Liver (tissue), 9 donors: ENCODE measurements around the gene FBXO47. TPM values are rescaled to one million over a fixed set of nuclear protein-coding genes. Genes with fewer than 3 reads are reported as not detected.

Source experiments
- DNase-seq: peaks from one replicate; pipeline ENCODE4 v3.0.0-alpha.2; 2017; ENCODE audit warnings: low spot score
- H3K27ac ChIP-seq, 2 donors: one replicate each; pipeline ENCODE4 v1.7.0; 2013; ENCODE audit warnings: inconsistent platforms in 2 of 2, low read length in 2 of 2, control low read depth in 1 of 2, low read depth in 1 of 2, mild to moderate bottlenecking in 1 of 2
- H3K27me3 ChIP-seq, 4 donors: one replicate each; pipeline versions ENCODE4 v1.6.1 to v1.7.0; 2013; ENCODE audit warnings: low read length in 3 of 4, inconsistent platforms in 1 of 4, mild to moderate bottlenecking in 1 of 4, moderate library complexity in 1 of 4; ENCODE audit not compliant: control insufficient read depth in 4 of 4, insufficient read depth in 4 of 4
- H3K36me3 ChIP-seq, 4 donors: one replicate each; pipeline versions ENCODE4 v1.6.1 to v1.7.0; 2013; ENCODE audit warnings: low read length in 3 of 4, mild to moderate bottlenecking in 3 of 4, low read depth in 1 of 4, moderate library complexity in 1 of 4; ENCODE audit not compliant: control insufficient read depth in 4 of 4, insufficient read depth in 3 of 4
- H3K4me1 ChIP-seq, 4 donors: one replicate each; pipeline versions ENCODE4 v1.6.1 to v1.7.0; 2013; ENCODE audit warnings: low read length in 3 of 4, mild to moderate bottlenecking in 3 of 4, moderate library complexity in 1 of 4; ENCODE audit not compliant: control insufficient read depth in 4 of 4, insufficient read depth in 4 of 4
- H3K4me3 ChIP-seq, 3 donors: one replicate each; pipeline versions ENCODE4 v1.6.1 to v1.7.0; 2013; ENCODE audit warnings: low read length in 3 of 3, control low read depth in 1 of 3, low read depth in 1 of 3, mild to moderate bottlenecking in 1 of 3
- H3K9ac ChIP-seq, 2 donors: one replicate each; pipeline ENCODE4 v1.7.0; 2013; ENCODE audit warnings: low read length in 2 of 2, mild to moderate bottlenecking in 2 of 2, moderate library complexity in 2 of 2, control low read depth in 1 of 2, low read depth in 1 of 2
- H3K9me3 ChIP-seq, 4 donors: one replicate each; pipeline versions ENCODE4 v1.6.1 to v1.7.0; 2013; ENCODE audit warnings: low read length in 3 of 4; ENCODE audit not compliant: control insufficient read depth in 4 of 4
- CTCF ChIP-seq: fragments of 150-350 bp; IDR thresholded peaks from 2 replicates; pipeline ENCODE4 v1.5.1; 2017; ENCODE audit warnings: improper control_type of control experiment, low read depth, low read length; ENCODE audit not compliant: missing input control
- EGR1 ChIP-seq, 2 donors: IDR thresholded peaks; 2 replicates each; pipeline ENCODE4 v1.6.1; 2016 to 2018; ENCODE audit warnings: antibody characterized with exemption in 2 of 2, low read depth in 2 of 2
- FOXA1 ChIP-seq: IDR thresholded peaks from 2 replicates; pipeline ENCODE4 v1.6.1; 2016; ENCODE audit warnings: antibody characterized with exemption
- FOXA2 ChIP-seq: IDR thresholded peaks from 2 replicates; pipeline ENCODE4 v1.6.1; 2016; ENCODE audit warnings: antibody characterized with exemption
- GABPA ChIP-seq, 2 donors: IDR thresholded peaks in 1 of 2; conservative IDR thresholded peaks in 1 of 2; 2 replicates each; pipeline ENCODE4 v1.6.1; 2016; ENCODE audit warnings: antibody characterized with exemption in 2 of 2, mild to moderate bottlenecking in 1 of 2, moderate library complexity in 1 of 2
- HNF4A ChIP-seq, 2 donors: conservative IDR thresholded peaks; 2 replicates each; pipeline ENCODE4 v1.6.1; 2016; ENCODE audit warnings: antibody characterized with exemption in 2 of 2, mild to moderate bottlenecking in 2 of 2
- HNF4G ChIP-seq: IDR thresholded peaks from 2 replicates; pipeline ENCODE4 v1.6.1; 2016; ENCODE audit warnings: antibody characterized with exemption
- JUND ChIP-seq, 2 donors: IDR thresholded peaks; 2 replicates each; pipeline ENCODE4 v1.6.1; 2016; ENCODE audit warnings: antibody characterized with exemption in 2 of 2
- RAD21 ChIP-seq, 2 donors: IDR thresholded peaks; 2 replicates each; pipeline ENCODE4 v1.6.1; 2016; ENCODE audit warnings: antibody characterized with exemption in 2 of 2, mild to moderate bottlenecking in 2 of 2
- REST ChIP-seq: IDR thresholded peaks from 2 replicates; pipeline ENCODE4 v1.6.1; 2016; ENCODE audit warnings: antibody characterized with exemption, mild to moderate bottlenecking
- RXRA ChIP-seq, 2 donors: IDR thresholded peaks; 2 replicates each; pipeline ENCODE4 v1.6.1; 2017 to 2018; ENCODE audit warnings: antibody characterized with exemption in 2 of 2, mild to moderate bottlenecking in 1 of 2
- TAF1 ChIP-seq: conservative IDR thresholded peaks from 2 replicates; pipeline ENCODE4 v1.6.1; 2016; ENCODE audit warnings: antibody characterized with exemption, mild to moderate bottlenecking
- ZBTB33 ChIP-seq: IDR thresholded peaks from 2 replicates; pipeline ENCODE4 v1.6.1; 2016; ENCODE audit warnings: antibody characterized with exemption
- whole genome bisulfite sequencing: extraction: QIAGEN DNeasy Blood & Tissue Kit; methylation state at CpG from one replicate; pipeline ENCODE4 v1.1.7; 2013; 5-methylcytosine and 5-hydroxymethylcytosine counted together
- polyA plus RNA-seq, 2 donors: library from polyadenylated mRNA; stranded (reverse) in 1 of 2; unstranded in 1 of 2; fragments of 200-250 nt in 1 of 2; fragments of >200 nt in 1 of 2; fragmentation: Nextera tagmentation in 1 of 2; extraction: Ambion mirVana in 1 of 2; gene quantifications; one replicate each; pipeline versions ENCODE4 v1.2.1 to v1.2.3, GENCODE V29; 2013 to 2015
- total RNA-seq, 2 donors: library from RNA; depleted of rRNA; stranded (reverse); fragments of >200 nt; gene quantifications; one replicate each; pipeline ENCODE4 v1.2.3, GENCODE V29; 2014
- donor health status: healthy.
- donor health status: healthy.
- donor health status: healthy.
- donor health status: healthy.
- donor health status: healthy.

The FBXO47 gene
- total and polyA plus RNA-seq, 4 donors: not detected

- no peak for DNase-seq
- Histone ChIP-seq H3K36me3 (no peaks in the 10 kb centered on the region), H3K4me1 (no peaks in the 10 kb centered on the region), H3K9me3 (no peaks in the 10 kb centered on the region), H3K4me3 (no peak overlapping the region), H3K27ac (no peak overlapping the region), H3K9ac (no peak overlapping the region), H3K27me3 (no peaks in the 10 kb centered on the region)
- TF ChIP-seq REST (peak; percentile 20), HNF4A (conservative IDR thresholded peaks at IDR 0.05) (no peak)
- WGBS: 62% methylated on average over 8 of the region's 8 CpGs
Measured at GRCh38 chr17:38943607-38944006, 23.6 kb downstream of the FBXO47 start.

DNA sequence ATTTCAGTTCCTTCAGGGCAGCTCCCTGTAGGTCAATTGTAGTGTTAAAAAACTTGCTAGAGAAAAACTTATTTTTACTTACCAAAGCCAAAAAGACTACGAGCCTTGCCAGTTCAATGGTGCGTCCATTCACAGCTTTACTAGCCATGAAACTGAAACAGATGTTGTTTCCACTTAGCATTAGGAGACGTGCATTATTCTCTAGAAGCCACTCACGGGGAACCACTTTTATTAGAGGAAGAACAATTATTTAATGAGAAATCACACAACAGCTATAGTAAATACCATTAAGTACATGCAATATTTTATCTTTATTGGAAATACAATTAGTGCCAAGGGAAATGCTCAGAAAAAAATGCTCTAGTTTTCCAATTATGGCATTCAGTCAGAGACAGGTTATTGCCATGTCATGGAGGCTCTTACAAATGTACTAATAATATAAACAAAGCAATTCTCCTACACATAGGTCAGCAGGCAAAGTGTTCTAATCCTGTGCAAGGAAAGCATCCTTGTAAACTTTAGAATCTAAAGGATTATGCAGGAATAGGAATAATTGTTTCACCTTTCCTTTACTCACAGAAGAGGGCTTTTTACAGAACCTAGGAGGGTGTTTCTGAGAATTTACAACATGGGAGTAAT is 24.4 kb downstream of the FBXO47 start:
- Histone ChIP-seq H3K27me3 (no peaks in the 10 kb centered on the region), H3K9ac (no peak overlapping the region), H3K27ac (no peak overlapping the region), H3K4me1 (no peaks in the 10 kb centered on the region), H3K36me3 (no peaks in the 10 kb centered on the region), H3K4me3 (no peak overlapping the region), H3K9me3 (no peaks in the 10 kb centered on the region)
- DNase-seq: no peak
- 81% methylated on average over 4 of the region's 4 CpGs for WGBS
- TF ChIP-seq REST (no peak), FOXA2 (no peak), HNF4A (conservative IDR thresholded peaks at IDR 0.05) (no peak), RXRA (IDR thresholded peaks at IDR 0.05) (no peak), GABPA (IDR thresholded peaks at IDR 0.05 in 1 of 2, conservative IDR thresholded peaks at IDR 0.05 in 1 of 2) (no peak), TAF1 (no peak), ZBTB33 (no peak), RAD21 (IDR thresholded peaks at IDR 0.05) (no peak), EGR1 (IDR thresholded peaks at IDR 0.05; ENCODE audit: low read depth in 2 of 2) (no peak), FOXA1 (no peak), HNF4G (no peak), CTCF (no peak), JUND (IDR thresholded peaks at IDR 0.05) (no peak)
